Bronchial epithelial cell (primary cell): ENCODE measurements around the gene GABRB3. TPM values are rescaled to one million over a fixed set of nuclear protein-coding genes. Genes with fewer than 3 reads are reported as not detected.
A peak's percentile ranks its signal among the peaks of the same experiment; 100 is the strongest.

Source experiments
- DNase-seq: peaks from one replicate; pipeline ENCODE4 v3.0.0-alpha.2; 2010; ENCODE audit warnings: low read depth
- FAIRE-seq: peaks from 2 replicates; lab custom pipeline; 2011; peaks lifted over from hg19 to GRCh38; lab: Jason Lieb, UNC
- H3K27me3 ChIP-seq: 2 replicates; pipeline ENCODE4 v1.5.1; 2011; ENCODE audit warnings: low read length; ENCODE audit not compliant: control insufficient read depth, insufficient read depth
- H3K36me3 ChIP-seq: 2 replicates; pipeline ENCODE4 v1.5.1; 2011; ENCODE audit warnings: low read length; ENCODE audit not compliant: control insufficient read depth, insufficient read depth
- H3K4me3 ChIP-seq: 2 replicates; pipeline ENCODE4 v1.5.1; 2011; ENCODE audit warnings: mild to moderate bottlenecking, low read depth, low read length, control low read depth
- CTCF ChIP-seq: IDR thresholded peaks from 2 replicates; pipeline ENCODE4 v1.5.1; 2011; ENCODE audit warnings: mild to moderate bottlenecking, moderate library complexity, low read length, control low read depth, inconsistent platforms; ENCODE audit not compliant: insufficient read depth, severe bottlenecking
- total RNA-seq: library from RNA; depleted of rRNA; stranded (reverse); fragments of >200 nt; gene quantifications from 2 replicates; pipeline ENCODE4 v1.2.1, GENCODE V29; 2014

GABRB3 gene
- total RNA-seq: 1.1 and 1.4 TPM in 2 replicates

GRCh38 chr15:26772154-26773066, at the start of gene GABRB3:
TSS of gene GABRB3 (minus strand) at chr15:26773066.
- H3K27me3 ChIP-seq: peaks cover 3% of the 10 kb centered on the region
- H3K36me3 ChIP-seq: no peaks in the 10 kb centered on the region
- FAIRE-seq (no peak), DNase-seq (no peak)
- H3K4me3 ChIP-seq: peak within 1 kb of the TSS; percentile 15
- no peak for TF ChIP-seq CTCF

- FAIRE-seq (no peak), DNase-seq (no peak)
- Histone ChIP-seq H3K4me3 (no peak overlapping the region), H3K36me3 (no peaks in the 10 kb centered on the region), H3K27me3 (no peaks in the 10 kb centered on the region)
- no peak for TF ChIP-seq CTCF
These were observed 34.9 kb upstream of the GABRB3 start for GRCh38 chr15:26807517-26808427.

GRCh38 chr15:26806574-26806973, 33.7 kb upstream of the GABRB3 start:
- no peak for TF ChIP-seq CTCF
- Histone ChIP-seq H3K36me3 (no peaks in the 10 kb centered on the region), H3K4me3 (no peak overlapping the region), H3K27me3 (no peaks in the 10 kb centered on the region)
- FAIRE-seq (no peak), DNase-seq (no peak)

GRCh38 chr15:26806151-26806550, 33.3 kb upstream of the GABRB3 start:
- no peak overlapping the region for H3K4me3 ChIP-seq
- FAIRE-seq: no peak
- no peaks in the 10 kb centered on the region for H3K27me3 ChIP-seq
- TF ChIP-seq CTCF: no peak
- no peaks in the 10 kb centered on the region for H3K36me3 ChIP-seq
- no peak for DNase-seq

GRCh38 chr15:26805470-26805869, 32.6 kb upstream of the GABRB3 start:
- no peaks in the 10 kb centered on the region for H3K36me3 ChIP-seq
- no peak for TF ChIP-seq CTCF
- DNase-seq: no peak
- no peak overlapping the region for H3K4me3 ChIP-seq
- no peak for FAIRE-seq
- H3K27me3 ChIP-seq: no peaks in the 10 kb centered on the region
